Peyer's patch (tissue), 4 donors: Measurements from ENCODE around the gene ZCCHC3. TPM values are rescaled to one million over a fixed set of nuclear protein-coding genes. Genes with fewer than 3 reads are reported as not detected.

Experiments
- DNase-seq, 3 donors: peaks; one replicate each; pipeline ENCODE4 v3.0.0-alpha.2; 2017 to 2019
- H3K27ac ChIP-seq, 4 donors: fragments of 200-600 bp; sonication (generic); one replicate each; pipeline ENCODE4 v1.5.1; 2016 to 2019
- H3K27me3 ChIP-seq, 2 donors: fragments of 200-600 bp; sonication (generic); one replicate each; pipeline ENCODE4 v1.5.1; 2019
- H3K36me3 ChIP-seq, 3 donors: fragments of 200-600 bp; sonication (generic); one replicate each; pipeline ENCODE4 v1.5.1; 2016 to 2019
- H3K4me1 ChIP-seq, 4 donors: fragments of 200-600 bp; sonication (generic); one replicate each; pipeline ENCODE4 v1.5.1; 2016 to 2019
- H3K4me3 ChIP-seq, 4 donors: fragments of 200-600 bp; sonication (generic); 1 replicate in 3 of 4; 2 replicates in 1 of 4; pipeline ENCODE4 v1.5.1; 2016 to 2019; ENCODE audit warnings: mild to moderate bottlenecking in 1 of 4
- H3K9me3 ChIP-seq, 4 donors: fragments of 200-600 bp; sonication (generic); one replicate each; pipeline ENCODE4 v1.5.1; 2016 to 2019; ENCODE audit warnings: mild to moderate bottlenecking in 1 of 4
- POLR2A ChIP-seq, 2 donors: fragments of 450-650 bp; IDR thresholded peaks; one replicate each; pipeline ENCODE4 v1.5.1; 2017; ENCODE audit warnings: antibody characterized with exemption in 2 of 2, mild to moderate bottlenecking in 2 of 2, moderate library complexity in 2 of 2
- total RNA-seq, 4 donors: library from RNA; depleted of rRNA; stranded (reverse); fragments of >200 nt; gene quantifications; one replicate each; pipeline ENCODE4 v1.1.0, GENCODE V29; 2016
- TF ChIP-seq, protein P1 (sequence below), 6 experiments: fragments of 450-650 bp in 4 of 6; fragments of 200-600 bp in 2 of 6; sonication (generic) in 1 of 6; IDR thresholded peaks; one replicate each; pipeline ENCODE4 v1.5.1; 2017 to 2019; ENCODE audit warnings: antibody characterized with exemption in 6 of 6, mild to moderate bottlenecking in 3 of 6, moderate library complexity in 1 of 6

ZCCHC3 gene
- total RNA-seq, 4 donors from 2014 or later = 9.6 to 17.3 (median 13.9) TPM

DNA sequence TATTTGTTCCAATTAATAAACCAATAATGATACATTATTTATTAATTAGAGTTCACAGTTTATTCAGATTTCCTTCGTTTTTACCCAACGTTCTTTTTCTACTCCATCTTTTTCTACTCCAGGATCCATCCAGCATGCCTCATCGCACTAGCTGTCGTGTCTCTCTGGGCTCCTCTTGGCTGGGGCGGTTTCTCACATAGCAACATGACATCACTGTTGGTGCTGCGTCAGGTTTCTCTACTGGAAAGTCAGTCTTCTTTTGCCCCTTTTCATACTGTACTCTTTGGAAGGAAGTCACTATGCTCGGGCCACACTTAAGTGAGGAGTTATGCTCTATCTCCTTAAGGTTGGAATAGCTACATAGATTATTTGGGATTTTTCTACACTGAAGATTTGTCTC, 14.2 kb downstream of the ZCCHC3 start:
- Histone ChIP-seq H3K27ac (no peak overlapping the region), H3K4me3 (no peak overlapping the region), H3K27me3 (no peaks in the 10 kb centered on the region), H3K9me3 (no peaks in the 10 kb centered on the region), H3K4me1 (peaks cover 0 to 6% (median 0%) of the 10 kb centered on the region in 4 donors), H3K36me3 (no peaks in the 10 kb centered on the region)
- no peak for DNase-seq
- TF ChIP-seq POLR2A (IDR thresholded peaks at IDR 0.05) = no peak
- TF ChIP-seq, protein P1, sequence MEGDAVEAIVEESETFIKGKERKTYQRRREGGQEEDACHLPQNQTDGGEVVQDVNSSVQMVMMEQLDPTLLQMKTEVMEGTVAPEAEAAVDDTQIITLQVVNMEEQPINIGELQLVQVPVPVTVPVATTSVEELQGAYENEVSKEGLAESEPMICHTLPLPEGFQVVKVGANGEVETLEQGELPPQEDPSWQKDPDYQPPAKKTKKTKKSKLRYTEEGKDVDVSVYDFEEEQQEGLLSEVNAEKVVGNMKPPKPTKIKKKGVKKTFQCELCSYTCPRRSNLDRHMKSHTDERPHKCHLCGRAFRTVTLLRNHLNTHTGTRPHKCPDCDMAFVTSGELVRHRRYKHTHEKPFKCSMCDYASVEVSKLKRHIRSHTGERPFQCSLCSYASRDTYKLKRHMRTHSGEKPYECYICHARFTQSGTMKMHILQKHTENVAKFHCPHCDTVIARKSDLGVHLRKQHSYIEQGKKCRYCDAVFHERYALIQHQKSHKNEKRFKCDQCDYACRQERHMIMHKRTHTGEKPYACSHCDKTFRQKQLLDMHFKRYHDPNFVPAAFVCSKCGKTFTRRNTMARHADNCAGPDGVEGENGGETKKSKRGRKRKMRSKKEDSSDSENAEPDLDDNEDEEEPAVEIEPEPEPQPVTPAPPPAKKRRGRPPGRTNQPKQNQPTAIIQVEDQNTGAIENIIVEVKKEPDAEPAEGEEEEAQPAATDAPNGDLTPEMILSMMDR (IDR thresholded peaks at IDR 0.05) = no peak

- peaks cover 0 to 6% (median 0%) of the 10 kb centered on the region in 4 donors for H3K4me1 ChIP-seq
- H3K27ac ChIP-seq = no peak overlapping the region
- no peak for DNase-seq
- no peak overlapping the region for H3K4me3 ChIP-seq
- no peaks in the 10 kb centered on the region for H3K36me3 ChIP-seq
- TF ChIP-seq, protein P1 (IDR thresholded peaks at IDR 0.05) = no peak
- TF ChIP-seq POLR2A (IDR thresholded peaks at IDR 0.05) = no peak
- H3K27me3 ChIP-seq = no peaks in the 10 kb centered on the region
- H3K9me3 ChIP-seq = no peaks in the 10 kb centered on the region
Observed at GRCh38 chr20:312067-312466, 14.7 kb downstream of the ZCCHC3 start.

GRCh38 chr20:312866-313265, 15.5 kb downstream of the ZCCHC3 start:
- Histone ChIP-seq H3K4me1 (peaks cover 0 to 6% (median 0%) of the 10 kb centered on the region in 4 donors), H3K9me3 (no peaks in the 10 kb centered on the region), H3K27ac (no peak overlapping the region), H3K4me3 (no peak overlapping the region), H3K27me3 (no peaks in the 10 kb centered on the region), H3K36me3 (no peaks in the 10 kb centered on the region)
- no peak for TF ChIP-seq POLR2A (IDR thresholded peaks at IDR 0.05)
- TF ChIP-seq, protein P1 (IDR thresholded peaks at IDR 0.05) = no peak
- DNase-seq = no peak

DNA sequence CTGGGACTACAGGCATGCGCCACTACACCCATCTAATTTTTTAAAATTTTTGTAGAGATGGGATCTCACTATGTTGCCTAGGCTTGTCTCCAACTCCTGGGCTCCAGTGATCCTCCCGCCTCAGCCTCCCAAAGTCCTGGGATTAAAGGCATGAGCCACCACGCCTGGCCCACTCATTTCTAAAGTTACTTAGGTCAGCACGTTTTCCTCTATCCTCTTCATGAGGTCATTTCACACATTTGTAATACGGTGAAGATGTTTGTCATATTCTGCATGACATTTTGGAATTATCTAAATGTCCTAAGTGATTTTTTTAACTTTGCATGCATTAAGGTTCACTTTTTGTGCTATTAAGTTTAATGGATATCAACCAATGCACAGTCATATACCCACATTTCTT, 16.0 kb downstream of the ZCCHC3 start:
- no peak for TF ChIP-seq POLR2A (IDR thresholded peaks at IDR 0.05)
- Histone ChIP-seq H3K27ac (no peak overlapping the region), H3K4me3 (no peak overlapping the region), H3K36me3 (no peaks in the 10 kb centered on the region), H3K9me3 (no peaks in the 10 kb centered on the region), H3K4me1 (peaks cover 0 to 6% (median 0%) of the 10 kb centered on the region in 4 donors), H3K27me3 (no peaks in the 10 kb centered on the region)
- DNase-seq = no peak

DNA sequence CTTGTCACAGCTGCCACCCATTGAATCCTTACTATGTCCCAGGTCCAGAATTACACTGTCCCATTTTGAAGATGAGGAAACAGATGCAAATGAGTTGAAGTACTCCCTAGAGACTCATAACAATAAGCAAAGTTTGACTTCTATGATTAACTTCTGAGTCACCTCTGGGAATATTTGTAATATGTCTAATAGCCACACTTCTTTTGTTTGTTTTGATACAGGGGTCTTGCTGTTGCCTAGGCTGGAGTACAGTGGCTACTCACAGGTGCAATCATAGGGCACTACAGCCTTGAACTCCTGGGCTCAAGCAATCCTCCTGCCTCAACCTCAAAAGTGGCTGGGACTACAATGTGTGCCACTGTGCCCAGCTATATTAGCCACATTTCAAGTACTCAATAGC, 16.6 kb downstream of the ZCCHC3 start:
- no peak for DNase-seq

DNA sequence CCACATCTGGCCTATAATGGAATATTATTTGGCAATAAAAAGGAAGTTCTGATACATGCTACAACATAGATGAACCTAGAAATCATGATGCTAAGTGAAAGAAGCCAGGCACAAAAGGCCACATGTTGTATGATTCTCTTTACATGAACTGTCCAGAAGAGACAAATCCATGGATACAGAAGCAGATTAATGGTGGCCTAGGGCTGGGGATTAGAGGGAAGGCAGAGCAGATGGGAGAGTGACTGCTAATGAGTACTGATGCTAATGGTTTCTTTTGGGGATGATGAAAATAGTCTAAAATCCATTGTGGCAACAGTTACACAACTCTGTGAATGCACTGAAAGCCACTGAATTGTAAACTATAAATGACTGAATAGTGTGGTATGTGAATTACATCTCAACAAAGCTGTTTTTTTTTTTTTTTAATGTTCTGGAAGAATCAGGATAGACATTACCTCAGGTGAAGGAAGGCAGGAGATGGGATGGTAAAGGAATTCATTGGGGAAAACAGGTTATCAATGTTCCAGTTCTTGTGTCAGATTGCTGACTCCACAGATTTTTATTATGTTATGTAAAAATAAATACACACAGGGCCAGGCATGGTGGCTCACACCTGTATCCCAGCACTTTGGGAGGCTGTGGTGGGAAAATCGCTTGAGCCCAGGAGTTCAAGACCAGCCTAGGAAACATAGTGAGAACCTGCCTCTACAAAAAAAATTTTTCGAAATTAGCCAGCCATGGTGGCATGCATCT, 19.1 kb downstream of the ZCCHC3 start:
- Histone ChIP-seq H3K27me3 (no peaks in the 10 kb centered on the region), H3K4me1 (no peaks in the 10 kb centered on the region), H3K4me3 (no peak overlapping the region), H3K27ac (no peak overlapping the region), H3K9me3 (no peaks in the 10 kb centered on the region), H3K36me3 (no peaks in the 10 kb centered on the region)
- TF ChIP-seq POLR2A (IDR thresholded peaks at IDR 0.05) = no peak
- TF ChIP-seq, protein P1 (IDR thresholded peaks at IDR 0.05) = no peak
- DNase-seq = no peak

More for the DNA sequence above, 16.6 kb downstream of the ZCCHC3 start:
- H3K36me3 ChIP-seq = no peaks in the 10 kb centered on the region
- no peaks in the 10 kb centered on the region for H3K9me3 ChIP-seq
- no peak overlapping the region for H3K27ac ChIP-seq
- no peak overlapping the region for H3K4me3 ChIP-seq
- H3K4me1 ChIP-seq = peaks cover 0 to 6% (median 0%) of the 10 kb centered on the region in 4 donors
- H3K27me3 ChIP-seq = no peaks in the 10 kb centered on the region
- no peak for TF ChIP-seq POLR2A (IDR thresholded peaks at IDR 0.05)
- TF ChIP-seq, protein P1 (IDR thresholded peaks at IDR 0.05) = no peak
